Esophagus muscularis mucosa (tissue), 3 donors: ENCODE results near the gene UBA6.

Experiments used
- CTCF ChIP-seq, 3 experiments: fragments of 200-600 bp in 2 of 3; fragments of 450-650 bp in 1 of 3; sonication (generic) in 2 of 3; IDR thresholded peaks; one replicate each; pipeline ENCODE4 v1.5.1; 2017 to 2019; ENCODE audit warnings: antibody characterized with exemption in 3 of 3, mild to moderate bottlenecking in 2 of 3, moderate library complexity in 1 of 3
- POLR2A ChIP-seq: fragments of 450-650 bp; IDR thresholded peaks from one replicate; pipeline ENCODE4 v1.6.1; 2017; ENCODE audit warnings: antibody characterized with exemption, moderate library complexity, mild to moderate bottlenecking, low read depth

- TF ChIP-seq POLR2A (no peak), CTCF (IDR thresholded peaks at IDR 0.05) (no peak)
These were observed 96.2 kb downstream of the UBA6 start for GRCh38 chr4:67604749-67605148.
